Retinal pigment epithelial cell (primary cell): ENCODE data around the gene XXYLT1.
"Not testable (repeated sequence)": the region's sequence is repeated elsewhere in the genome, so short reads cannot be mapped to it uniquely, and the experiment has no call there.

Experiments
- DNase-seq: peaks from one replicate; pipeline ENCODE4 v3.0.0-alpha.2; 2010; ENCODE audit warnings: low read depth
- H3K4me3 ChIP-seq: 2 replicates; pipeline ENCODE4 v1.5.1; 2011; ENCODE audit warnings: mild to moderate bottlenecking, low read length, control low read depth, moderate library complexity
- TF ChIP-seq, protein P1 (sequence below): conservative IDR thresholded peaks from 2 replicates; pipeline ENCODE4 v1.5.1; 2011; ENCODE audit warnings: low read depth, low read length, control low read depth, inconsistent platforms

The XXYLT1 gene

DNA sequence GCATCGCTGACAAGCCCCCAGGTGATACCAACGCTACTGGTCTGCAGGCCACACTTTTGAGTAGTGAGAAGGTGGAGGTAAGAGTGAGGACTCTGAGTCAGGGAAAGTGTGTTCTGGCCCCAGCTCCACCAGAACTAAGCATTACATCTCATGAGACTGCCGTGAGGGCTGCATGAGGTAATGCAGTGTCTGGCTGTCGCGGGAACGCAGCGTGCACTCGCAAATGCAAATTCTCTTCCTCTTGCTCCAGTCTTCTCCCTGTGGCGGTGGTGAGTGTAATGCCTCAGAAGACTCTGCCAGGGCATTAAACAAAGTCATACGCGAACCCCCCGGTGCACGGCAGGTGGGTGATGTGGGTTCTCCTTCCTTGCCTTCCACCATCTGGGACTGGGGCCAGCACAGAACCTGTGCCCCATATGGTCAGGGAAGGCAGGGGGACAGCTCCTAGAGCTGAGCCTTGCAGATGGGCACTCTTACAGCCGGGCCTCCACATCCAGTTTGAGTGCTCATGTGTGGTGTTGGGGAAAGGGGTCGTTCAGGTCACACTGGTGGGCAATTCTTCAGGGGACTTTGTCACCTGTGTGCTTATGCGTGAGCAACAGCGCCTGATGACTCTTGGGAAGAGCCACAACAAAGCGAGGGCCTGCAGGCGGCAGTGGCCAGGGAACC, 175.8 kb downstream of the XXYLT1 start:
- H3K4me3 ChIP-seq = no peak overlapping the region
- TF ChIP-seq, protein P1, sequence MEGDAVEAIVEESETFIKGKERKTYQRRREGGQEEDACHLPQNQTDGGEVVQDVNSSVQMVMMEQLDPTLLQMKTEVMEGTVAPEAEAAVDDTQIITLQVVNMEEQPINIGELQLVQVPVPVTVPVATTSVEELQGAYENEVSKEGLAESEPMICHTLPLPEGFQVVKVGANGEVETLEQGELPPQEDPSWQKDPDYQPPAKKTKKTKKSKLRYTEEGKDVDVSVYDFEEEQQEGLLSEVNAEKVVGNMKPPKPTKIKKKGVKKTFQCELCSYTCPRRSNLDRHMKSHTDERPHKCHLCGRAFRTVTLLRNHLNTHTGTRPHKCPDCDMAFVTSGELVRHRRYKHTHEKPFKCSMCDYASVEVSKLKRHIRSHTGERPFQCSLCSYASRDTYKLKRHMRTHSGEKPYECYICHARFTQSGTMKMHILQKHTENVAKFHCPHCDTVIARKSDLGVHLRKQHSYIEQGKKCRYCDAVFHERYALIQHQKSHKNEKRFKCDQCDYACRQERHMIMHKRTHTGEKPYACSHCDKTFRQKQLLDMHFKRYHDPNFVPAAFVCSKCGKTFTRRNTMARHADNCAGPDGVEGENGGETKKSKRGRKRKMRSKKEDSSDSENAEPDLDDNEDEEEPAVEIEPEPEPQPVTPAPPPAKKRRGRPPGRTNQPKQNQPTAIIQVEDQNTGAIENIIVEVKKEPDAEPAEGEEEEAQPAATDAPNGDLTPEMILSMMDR = no peak
- no peak for DNase-seq

DNA sequence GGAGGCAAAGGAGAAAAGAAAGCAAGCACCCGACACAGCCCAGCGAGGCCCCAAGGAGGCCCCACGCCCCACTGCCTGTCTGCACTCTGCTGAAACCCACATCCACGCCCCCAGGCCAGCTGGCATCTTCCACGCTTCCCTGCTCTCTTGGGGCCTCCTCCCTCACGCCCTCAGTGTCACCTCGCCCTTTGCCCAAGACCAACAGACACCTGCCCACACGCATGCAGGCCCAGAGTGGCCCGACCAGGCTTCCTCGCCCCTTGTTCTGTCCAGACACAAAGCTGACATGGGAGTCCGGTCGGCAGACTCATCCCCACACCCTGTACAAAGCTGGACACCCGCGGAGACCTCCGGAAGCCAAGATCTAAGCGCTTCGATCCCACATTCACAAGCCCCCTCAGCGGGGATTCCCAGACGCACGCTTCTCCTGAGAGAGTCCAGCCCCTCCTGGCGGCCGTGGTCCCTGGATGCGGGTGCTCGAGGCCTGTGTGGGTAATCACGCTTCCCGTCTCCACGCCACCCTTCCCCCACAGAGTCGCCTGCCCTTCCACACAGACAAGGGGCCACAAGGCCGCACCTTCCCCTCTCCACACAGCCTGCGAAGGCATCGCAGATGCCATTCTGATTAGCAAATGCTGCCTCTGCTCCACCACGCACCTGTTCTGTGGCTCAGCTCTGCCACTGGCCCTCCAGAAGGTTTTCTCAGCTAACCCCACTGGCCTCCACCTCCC, 176.6 kb downstream of the XXYLT1 start:
- DNase-seq = no peak
- TF ChIP-seq, protein P1 = no peak
- H3K4me3 ChIP-seq = no peak overlapping the region

GRCh38 chr3:195093731-195094130, 177.2 kb downstream of the XXYLT1 start:
- no peak for DNase-seq
- H3K4me3 ChIP-seq = no peak overlapping the region
- TF ChIP-seq, protein P1 = no peak

DNA sequence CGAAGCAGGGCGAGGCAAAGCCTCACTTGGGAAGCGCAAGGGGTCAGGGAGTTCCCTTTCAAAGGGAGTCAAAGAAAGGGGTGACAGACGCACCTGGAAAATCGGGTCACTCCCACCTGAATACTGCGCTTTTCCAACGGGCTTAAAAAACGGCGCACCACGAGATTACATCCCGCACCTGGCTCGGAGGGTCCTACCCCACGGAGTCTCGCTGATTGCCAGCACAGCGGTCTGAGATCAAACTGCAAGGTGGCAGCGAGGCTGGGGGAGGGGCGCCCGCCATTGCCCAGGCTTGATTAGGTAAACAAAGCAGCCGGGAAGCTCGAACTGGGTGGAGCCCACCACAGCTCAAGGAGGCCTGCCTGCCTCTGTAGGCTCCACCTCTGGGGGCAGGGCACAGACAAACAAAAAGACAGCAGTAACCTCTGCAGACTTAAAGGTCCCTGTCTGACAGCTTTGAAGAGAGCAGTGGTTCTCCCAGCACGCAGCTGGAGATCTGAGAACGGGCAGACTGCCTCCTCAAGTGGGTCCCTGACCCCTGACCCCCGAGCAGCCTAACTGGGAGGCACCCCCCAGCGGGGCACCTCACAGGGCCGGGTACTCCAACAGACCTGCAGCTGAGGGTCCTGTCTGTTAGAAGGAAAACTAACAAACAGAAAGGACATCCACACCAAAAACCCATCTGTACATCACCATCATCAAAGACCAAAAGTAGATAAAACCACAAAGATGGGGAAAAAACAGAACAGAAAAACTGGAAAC, 182.9 kb downstream of the XXYLT1 start:
- DNase-seq = not testable (repeated sequence)
- peak overlapping the region; percentile 14 for H3K4me3 ChIP-seq

GRCh38 chr3:195087328-195087727, 183.6 kb downstream of the XXYLT1 start:
- DNase-seq = no peak
- H3K4me3 ChIP-seq = no peak overlapping the region
- TF ChIP-seq, protein P1 = no peak

GRCh38 chr3:195086885-195087284, 184.1 kb downstream of the XXYLT1 start:
- TF ChIP-seq, protein P1 = no peak
- H3K4me3 ChIP-seq = no peak overlapping the region
- DNase-seq = no peak

DNA sequence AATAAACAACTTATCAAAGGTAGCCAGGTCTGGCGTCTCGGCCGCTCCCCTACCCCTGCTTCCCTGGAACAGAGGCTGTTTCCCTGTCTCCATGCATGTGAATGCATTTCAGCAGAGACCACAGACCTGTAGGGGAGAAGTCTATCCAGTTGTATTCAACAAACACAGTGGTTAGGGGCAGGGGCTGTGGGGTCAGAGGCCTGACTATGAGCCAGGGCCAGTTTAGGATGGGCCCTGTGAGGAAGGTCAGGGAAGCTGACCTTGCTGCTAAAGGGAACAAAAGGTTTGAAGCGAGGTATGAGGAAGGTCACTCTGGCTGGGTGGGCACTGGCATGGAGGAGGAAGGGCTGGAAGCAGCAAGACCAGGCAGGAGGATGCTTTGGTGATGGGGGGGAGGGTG, 184.6 kb downstream of the XXYLT1 start:
- no peak for DNase-seq
- TF ChIP-seq, protein P1 = no peak
- no peak overlapping the region for H3K4me3 ChIP-seq
